Fibroblast of skin of back (primary cell): ENCODE results near the gene AXIN1.

ENCODE experiments used
- DNase-seq: peaks from one replicate; pipeline ENCODE4 v3.0.0-alpha.2; 2013

AXIN1 gene

DNA sequence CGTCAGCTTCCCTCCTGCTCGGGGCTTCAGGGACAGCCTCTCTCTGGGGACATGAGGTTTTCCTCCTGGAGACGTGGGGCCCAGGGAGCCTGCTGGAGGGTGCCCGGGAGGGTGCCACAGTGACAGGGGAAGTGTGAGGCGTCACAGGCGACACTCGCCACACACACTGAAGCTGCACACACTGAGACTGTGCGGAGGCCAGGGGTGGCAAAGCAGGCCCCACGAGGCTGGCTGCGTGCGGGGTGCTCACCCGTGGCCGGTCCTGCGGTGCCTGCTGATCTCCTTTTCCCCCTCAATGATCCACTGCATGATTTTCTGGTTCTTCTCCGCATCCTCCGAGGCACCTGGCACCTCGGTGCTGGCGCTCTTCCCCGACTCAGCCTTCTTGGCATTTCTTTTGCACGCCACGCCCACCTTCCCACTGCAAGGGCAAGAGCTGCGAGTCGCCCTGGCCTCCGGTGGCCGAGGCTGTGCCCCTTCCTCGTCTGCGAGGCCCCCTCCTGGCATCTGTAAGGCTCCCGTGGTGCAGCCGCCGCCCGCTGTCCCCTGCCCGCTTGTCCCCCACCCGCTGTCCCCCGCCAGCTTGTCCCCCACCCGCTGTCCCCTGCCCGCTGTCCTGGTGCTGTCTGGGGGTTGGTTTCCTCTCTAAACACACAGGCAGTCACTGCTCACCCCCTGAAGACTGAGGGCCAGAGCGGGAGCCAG lies 55.6 kb downstream of the AXIN1 start:
- no peak for DNase-seq

DNA sequence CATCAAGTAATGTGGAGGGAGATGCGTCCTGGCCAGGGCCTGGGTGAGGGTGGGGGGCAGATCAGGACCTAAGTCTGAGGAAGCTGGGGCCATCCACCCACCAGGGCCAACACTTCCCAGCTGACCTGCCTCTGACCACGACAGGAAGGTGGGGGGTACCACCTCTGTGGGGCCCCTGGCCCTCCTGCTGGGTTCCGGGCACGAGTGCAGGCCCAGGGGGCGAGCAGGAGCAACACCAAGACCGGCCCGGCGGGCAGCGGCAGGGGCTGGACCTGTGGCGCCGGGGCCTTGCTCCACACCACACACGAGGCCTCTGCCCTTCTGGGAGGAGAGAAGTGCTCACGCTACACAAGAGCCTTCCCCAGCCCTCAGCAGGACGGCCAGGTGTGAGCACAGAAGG lies 56.2 kb downstream of the AXIN1 start:
- DNase-seq: no peak

DNA sequence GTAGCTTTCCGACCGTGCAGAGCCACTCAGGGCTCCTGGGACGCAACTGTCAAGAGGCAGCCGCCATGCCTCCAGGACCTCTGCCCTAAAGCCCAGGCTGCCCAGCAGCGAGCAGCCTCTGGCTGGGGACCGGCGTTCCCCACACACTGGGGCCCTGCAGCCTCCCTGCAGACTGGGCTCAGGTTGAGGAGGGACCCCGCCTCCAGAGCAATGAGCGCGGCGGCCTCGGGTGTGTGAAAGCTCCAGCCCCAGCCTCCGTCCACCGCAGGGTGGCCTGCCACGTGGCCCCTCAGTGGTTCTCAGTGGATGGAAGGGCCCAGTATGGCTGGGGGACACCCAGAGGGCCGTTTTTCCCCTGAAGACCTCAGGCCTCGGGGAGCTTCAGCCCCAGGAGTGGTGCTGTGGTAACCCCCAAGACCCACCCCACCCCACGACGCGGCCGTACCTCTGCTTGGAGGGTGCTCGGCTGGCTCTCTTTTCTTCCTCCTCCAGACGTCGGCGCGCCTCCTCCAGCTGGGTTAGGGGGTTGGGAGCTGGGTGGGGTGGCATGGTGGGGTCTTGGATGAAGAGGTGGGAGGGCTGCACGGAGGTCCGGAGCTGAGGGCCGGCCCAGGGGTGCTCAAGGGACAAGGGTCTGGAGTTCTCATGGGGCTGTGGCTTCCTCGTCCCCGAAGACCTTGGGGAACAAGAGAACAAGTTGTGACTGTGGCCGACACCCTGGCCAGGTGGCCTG lies 59.3 kb downstream of the AXIN1 start:
- DNase-seq: no peak

DNA sequence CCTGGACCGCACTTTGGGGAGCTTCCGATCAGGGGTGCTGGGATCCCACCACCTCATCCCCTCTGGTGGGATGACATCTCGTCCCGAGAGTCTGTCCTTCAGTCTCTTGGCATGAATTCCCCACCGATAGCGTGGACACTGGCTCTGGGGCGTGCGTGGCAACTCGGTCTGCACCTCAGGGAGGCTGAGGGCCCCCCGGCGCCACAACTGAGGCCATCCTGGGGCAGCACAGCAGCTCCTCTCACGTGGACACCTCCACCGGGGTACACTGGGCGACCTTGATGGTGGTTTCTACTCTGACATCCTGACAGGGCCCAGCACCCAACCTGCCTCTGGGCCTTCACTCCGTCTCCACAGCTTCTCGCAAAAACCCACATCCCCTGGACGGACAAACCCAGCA lies 61.0 kb downstream of the AXIN1 start:
- DNase-seq: no peak

DNA sequence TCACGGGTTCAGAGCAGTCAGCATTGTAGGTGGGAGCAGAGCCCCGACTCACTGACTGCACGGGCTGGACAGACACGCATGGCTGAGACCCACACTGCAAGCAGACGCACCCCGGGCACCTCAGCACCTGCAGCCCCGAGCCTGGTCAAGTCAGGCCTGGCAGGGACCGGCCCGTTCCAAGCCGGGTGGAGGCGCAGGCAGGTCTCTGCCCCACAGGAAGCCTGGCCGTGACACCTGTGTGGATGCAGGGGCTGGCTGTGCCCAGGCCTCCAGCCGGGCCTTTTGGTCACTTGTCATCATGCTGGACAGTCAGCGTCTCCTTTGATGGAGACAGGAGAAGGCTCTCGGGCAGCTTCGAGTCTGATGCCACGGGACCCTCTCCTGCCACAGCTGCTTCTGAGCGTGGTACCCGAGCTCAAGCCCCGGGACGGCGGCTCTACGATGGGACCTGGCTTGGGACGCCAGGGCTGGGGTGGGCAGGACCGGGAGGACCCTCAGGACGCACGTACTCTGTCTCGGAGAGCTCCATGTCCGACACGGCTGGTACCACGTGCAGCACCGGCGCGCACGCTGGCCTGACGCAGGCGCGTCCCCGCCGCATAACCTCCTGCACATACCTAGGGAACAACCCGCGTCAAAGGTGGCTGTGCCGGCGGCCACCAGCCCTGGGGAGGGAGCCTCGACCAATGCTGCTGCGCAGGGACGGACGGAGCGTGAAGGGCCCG lies 61.7 kb downstream of the AXIN1 start:
- no peak for DNase-seq

- DNase-seq: no peak
Observed at GRCh38 chr16:290015-290680, 62.4 kb downstream of the AXIN1 start.

DNA sequence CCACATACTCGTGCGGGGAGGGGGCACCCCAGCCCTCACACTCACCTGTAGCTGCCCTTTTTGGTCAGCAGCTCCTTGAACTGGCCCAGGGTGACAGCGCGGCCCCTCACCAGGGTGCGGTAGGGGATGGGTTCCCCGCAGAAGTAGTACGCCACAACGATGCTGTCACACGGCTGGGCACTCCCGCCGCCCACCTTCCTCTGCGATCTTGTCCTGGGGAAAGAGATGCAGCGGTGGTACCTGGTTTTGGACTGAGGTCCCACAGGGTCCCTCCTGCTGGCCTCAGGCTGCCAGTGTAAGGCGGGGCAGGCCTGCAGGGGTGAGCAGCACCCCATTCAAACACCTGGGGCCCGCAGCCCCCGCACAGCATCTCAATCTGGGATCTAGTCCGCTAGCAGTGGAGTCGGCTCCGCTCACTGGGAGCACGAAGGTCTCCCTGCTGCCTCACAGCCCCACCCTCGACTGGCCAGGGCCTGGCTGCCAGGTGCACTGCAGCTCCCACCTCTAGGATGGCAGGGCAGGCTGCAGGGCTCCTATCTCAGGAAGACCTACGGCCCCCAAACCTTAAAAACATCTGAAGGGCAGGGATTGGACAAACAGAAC lies 63.0 kb downstream of the AXIN1 start:
- DNase-seq: no peak

DNA sequence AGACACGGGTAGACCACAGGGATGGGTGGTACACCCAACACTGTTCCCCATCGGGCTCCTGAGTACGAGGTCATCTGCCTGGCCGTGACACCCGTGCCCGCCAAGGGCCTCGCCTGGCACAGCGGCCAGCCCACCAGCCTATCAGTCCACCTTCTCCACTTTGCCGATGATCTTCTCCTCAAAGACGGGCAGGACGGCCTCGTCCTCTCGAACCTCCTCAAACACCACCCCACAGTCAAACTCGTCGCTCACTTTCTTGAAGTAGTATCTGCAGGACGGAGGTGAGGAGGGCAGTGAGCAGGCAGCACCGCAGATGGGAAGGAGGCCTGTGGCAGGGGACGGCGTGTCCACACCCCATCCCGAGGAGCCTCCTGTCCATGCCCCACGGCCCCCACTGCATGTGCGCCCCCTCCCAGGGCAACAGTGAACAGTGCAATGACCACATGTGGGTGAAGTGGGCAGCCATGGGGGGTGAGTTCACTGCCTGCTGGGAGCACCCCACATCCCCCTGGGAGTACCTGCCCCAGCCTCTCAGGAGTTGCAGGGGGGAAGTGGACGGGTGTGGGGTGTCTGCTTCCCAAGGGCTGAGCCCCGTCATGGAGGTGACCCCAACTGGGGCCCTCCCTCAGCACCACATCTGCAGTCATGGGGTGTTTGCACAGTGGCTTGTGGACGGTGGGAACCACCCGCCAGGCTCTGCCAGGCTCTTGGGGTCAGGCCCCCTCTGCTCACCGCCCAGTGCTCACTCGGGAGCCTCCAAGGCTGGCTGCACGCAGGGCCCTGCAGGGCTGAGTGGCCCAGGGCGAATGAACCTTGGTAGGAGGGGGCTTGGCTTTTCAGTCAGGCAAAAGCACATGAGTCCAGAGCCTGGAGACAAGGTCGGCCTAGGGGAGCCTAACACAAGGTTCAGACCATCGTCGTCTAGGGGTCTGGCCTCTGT lies 64.3 kb downstream of the AXIN1 start:
- no peak for DNase-seq

- DNase-seq: no peak
Observed at GRCh38 chr16:287298-287811, 65.2 kb downstream of the AXIN1 start.

GRCh38 chr16:286491-287297 lies 65.8 kb downstream of the AXIN1 start:
- no peak for DNase-seq

GRCh38 chr16:285146-286055 lies 67.1 kb downstream of the AXIN1 start:
- no peak for DNase-seq

DNA sequence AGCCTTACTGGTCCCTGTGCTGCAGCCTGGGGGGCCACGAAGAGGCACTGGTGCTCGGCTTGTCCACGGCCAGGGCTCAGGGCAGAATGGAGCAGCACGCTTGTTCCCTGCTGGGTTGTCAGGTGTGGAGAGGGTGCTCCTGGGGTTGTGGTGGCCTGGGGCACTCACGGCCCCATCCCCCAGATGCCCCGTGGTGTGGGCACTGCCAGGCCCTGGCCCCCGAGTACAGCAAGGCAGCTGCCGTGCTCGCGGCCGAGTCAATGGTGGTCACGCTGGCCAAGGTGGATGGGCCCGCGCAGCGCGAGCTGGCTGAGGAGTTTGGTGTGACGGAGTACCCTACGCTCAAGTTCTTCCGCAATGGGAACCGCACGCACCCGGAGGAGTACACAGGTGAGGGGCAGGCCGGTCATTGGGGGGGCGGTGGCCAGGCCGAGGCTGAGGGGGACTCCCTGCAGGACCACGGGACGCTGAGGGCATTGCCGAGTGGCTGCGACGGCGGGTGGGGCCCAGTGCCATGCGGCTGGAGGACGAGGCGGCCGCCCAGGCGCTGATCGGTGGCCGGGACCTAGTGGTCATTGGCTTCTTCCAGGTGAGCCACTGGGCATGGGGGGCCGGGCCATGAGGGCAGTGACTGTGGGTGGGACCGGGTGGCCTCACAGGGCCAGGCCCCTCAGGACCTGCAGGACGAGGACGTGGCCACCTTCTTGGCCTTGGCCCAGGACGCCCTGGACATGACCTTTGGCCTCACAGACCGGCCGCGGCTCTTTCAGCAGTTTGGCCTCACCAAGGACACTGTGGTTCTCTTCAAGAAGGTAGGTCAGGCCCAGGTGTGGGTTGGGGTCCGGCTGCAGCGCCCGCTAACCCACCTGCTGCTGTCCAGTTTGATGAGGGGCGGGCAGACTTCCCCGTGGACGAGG lies 68.1 kb downstream of the AXIN1 start:
- no peak for DNase-seq

GRCh38 chr16:283033-283805 lies 69.3 kb downstream of the AXIN1 start, which contains the start of gene PDIA2:
Gene PDIA2 (plus strand): TSS chr16:283164. CDS start chr16:283170, 6 bp downstream.
- no peak for DNase-seq

DNA sequence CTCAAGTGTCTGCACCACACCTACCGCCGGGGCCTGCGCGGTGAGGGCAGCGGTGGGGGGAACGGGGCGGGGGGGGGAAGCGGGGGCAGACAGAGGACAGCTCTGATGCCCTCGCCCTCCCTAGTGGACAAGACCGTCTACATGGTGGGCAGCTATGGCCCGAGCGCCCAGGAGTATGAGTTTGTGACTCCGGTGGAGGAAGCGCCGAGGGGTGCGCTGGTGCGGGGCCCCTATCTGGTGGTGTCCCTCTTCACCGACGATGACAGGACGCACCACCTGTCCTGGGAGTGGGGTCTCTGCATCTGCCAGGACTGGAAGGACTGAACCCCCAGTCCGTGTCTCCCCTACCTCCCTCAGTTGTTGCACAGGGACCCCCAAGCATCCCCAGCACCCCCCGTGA lies 70.0 kb downstream of the AXIN1 start:
- no peak for DNase-seq

- DNase-seq: no peak
Observed at GRCh38 chr16:281660-282255, 70.8 kb downstream of the AXIN1 start.

DNA sequence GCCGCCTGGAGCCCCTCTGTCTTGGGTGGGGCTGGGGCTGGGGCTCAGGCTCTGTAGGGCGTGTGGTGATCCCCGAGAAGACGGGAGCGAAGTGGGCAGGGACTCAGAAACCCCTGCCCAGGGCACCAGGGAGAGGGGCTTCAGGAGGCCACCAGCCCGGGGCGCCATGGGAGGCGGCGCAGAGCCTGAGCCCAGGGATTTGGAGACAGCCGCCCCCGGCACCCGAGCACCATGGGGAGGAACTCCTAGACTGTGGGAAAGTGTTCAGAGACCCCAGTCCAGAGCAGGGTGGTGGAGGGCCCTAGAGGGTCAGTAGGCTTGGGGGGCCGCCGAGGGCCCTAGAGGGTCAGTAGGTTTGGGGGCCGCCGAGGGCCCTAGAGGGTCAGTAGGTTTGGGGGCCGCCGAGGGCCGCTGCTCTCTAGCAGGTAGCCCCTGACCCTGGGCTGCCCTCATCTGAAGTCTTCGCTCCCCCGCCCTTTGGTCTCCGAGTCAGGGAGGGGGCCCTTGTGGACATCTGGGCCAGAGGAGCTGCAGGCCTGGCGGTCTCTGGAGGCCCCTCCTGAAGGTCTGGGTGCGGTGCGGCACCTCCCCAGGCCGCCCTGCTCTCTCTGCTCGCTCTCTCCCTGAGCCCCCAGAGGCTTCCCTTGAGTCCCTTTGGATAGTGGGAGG lies 71.4 kb downstream of the AXIN1 start:
- no peak for DNase-seq
